Lung (tissue), 12 donors: ENCODE data around the gene SH2D3A. TPM values are rescaled to one million over a fixed set of nuclear protein-coding genes. Genes with fewer than 3 reads are reported as not detected.
"Not testable (repeated sequence)": the region's sequence is repeated elsewhere in the genome, so short reads cannot be mapped to it uniquely, and the experiment has no call there.

Experiments
- ATAC-seq: fragments of 200-7000 bp; cut with Tn5 transposase; one replicate; pipeline ENCODE4 v1.9.1; 2020; ENCODE audit warnings: moderate number of reproducible peaks; ENCODE audit not compliant: insufficient read depth, low FRiP score
- DNase-seq, 3 donors: peaks; one replicate each; pipeline ENCODE4 v3.0.0-alpha.2; 2013 to 2017
- H3K27ac ChIP-seq, 2 donors: one replicate each; pipeline ENCODE4 v1.5.1; 2013; ENCODE audit warnings: mild to moderate bottlenecking in 2 of 2, moderate library complexity in 2 of 2, control low read depth in 1 of 2, inconsistent platforms in 1 of 2, low read depth in 1 of 2, low read length in 1 of 2
- H3K27me3 ChIP-seq, 3 donors: one replicate each; pipeline ENCODE4 v1.5.1; 2013; ENCODE audit warnings: low read length in 2 of 3; ENCODE audit not compliant: control insufficient read depth in 3 of 3, insufficient read depth in 3 of 3
- H3K36me3 ChIP-seq, 4 donors: one replicate each; pipeline ENCODE4 v1.5.1; 2013; ENCODE audit warnings: low read length in 4 of 4, mild to moderate bottlenecking in 1 of 4, moderate library complexity in 1 of 4; ENCODE audit not compliant: control insufficient read depth in 4 of 4, insufficient read depth in 4 of 4
- H3K4me1 ChIP-seq, 5 donors: one replicate each; pipeline ENCODE4 v1.5.1; 2013; ENCODE audit warnings: low read length in 5 of 5, mild to moderate bottlenecking in 2 of 5, moderate library complexity in 1 of 5; ENCODE audit not compliant: control insufficient read depth in 5 of 5, insufficient read depth in 5 of 5
- H3K4me3 ChIP-seq: one replicate; pipeline ENCODE4 v1.5.1; 2013; ENCODE audit warnings: mild to moderate bottlenecking, control low read depth, moderate library complexity
- H3K9ac ChIP-seq, 2 donors: one replicate each; pipeline ENCODE4 v1.5.1; 2013; ENCODE audit warnings: low read length in 2 of 2, control low read depth in 1 of 2; ENCODE audit not compliant: insufficient read depth in 1 of 2
- H3K9me3 ChIP-seq, 4 donors: one replicate each; pipeline ENCODE4 v1.5.1; 2013; ENCODE audit warnings: low read length in 3 of 4, mild to moderate bottlenecking in 1 of 4, moderate library complexity in 1 of 4; ENCODE audit not compliant: control insufficient read depth in 4 of 4, insufficient read depth in 3 of 4
- CTCF ChIP-seq: IDR thresholded peaks from 2 replicates; pipeline ENCODE4 v1.5.1; 2012; ENCODE audit warnings: mild to moderate bottlenecking; ENCODE audit errors: control extremely low read depth, extremely low read depth
- WGBS, 2 donors: extraction: QIAGEN DNeasy Blood & Tissue Kit; methylation state at CpG; one replicate each; pipeline ENCODE4 v1.1.7; 2013; 5-methylcytosine and 5-hydroxymethylcytosine counted together
- polyA plus RNA-seq, 2 donors: library from polyadenylated mRNA; stranded (reverse); fragments of 200-250 nt; gene quantifications; one replicate each; pipeline ENCODE4 v1.2.1, GENCODE V29; 2013
- total RNA-seq, 2 donors: library from RNA; depleted of rRNA in 1 of 2; stranded (reverse); fragments of >200 nt in 1 of 2; gene quantifications; one replicate each; pipeline ENCODE4 v1.2.1, GENCODE V29; 2014 to 2021
- donor health status: control.
- donor health status: control.
- donor health status: Bipolar disorder and iron deficiency.
- donor health status: healthy.
- donor health status: DM: yes; HTN: yes; CAD: no.

Gene SH2D3A
- total and polyA plus RNA-seq, 4 donors: 16.6 to 30.6 (median 22.7) TPM

- DNase-seq: no peak
- ATAC-seq: no peak
- H3K36me3 ChIP-seq: no peaks in the 10 kb centered on the region
- no peak overlapping the region for H3K4me3 ChIP-seq
- no peak overlapping the region for H3K9ac ChIP-seq
- H3K9me3 ChIP-seq: no peaks in the 10 kb centered on the region
- H3K27ac ChIP-seq: no peak overlapping the region
- H3K27me3 ChIP-seq: no peaks in the 10 kb centered on the region
- H3K4me1 ChIP-seq: peaks cover 0 to 12% (median 0%) of the 10 kb centered on the region in 5 donors
- WGBS, 2 donors: 96 to 98% methylated on average over 2 of the region's 2 CpGs
- no peak for TF ChIP-seq CTCF
Observed at GRCh38 chr19:6777434-6777833, 10.2 kb upstream of the SH2D3A start.

GRCh38 chr19:6776999-6777398 lies 9.8 kb upstream of the SH2D3A start:
- no peak overlapping the region for H3K27ac ChIP-seq
- no peak overlapping the region for H3K4me3 ChIP-seq
- peaks cover 0 to 11% (median 0%) of the 10 kb centered on the region in 5 donors for H3K4me1 ChIP-seq
- H3K9ac ChIP-seq: no peak overlapping the region
- no peaks in the 10 kb centered on the region for H3K36me3 ChIP-seq
- no peak for TF ChIP-seq CTCF
- WGBS, 2 donors: 92 to 97% methylated on average over 4 of the region's 4 CpGs
- H3K9me3 ChIP-seq: no peaks in the 10 kb centered on the region
- DNase-seq (no peak), ATAC-seq (no peak)
- no peaks in the 10 kb centered on the region for H3K27me3 ChIP-seq

- not testable (repeated sequence) for H3K9me3 ChIP-seq, DNase-seq, H3K9ac ChIP-seq, H3K4me1 ChIP-seq, H3K36me3 ChIP-seq, H3K27me3 ChIP-seq, H3K27ac ChIP-seq, ATAC-seq, H3K4me3 ChIP-seq
Observed at GRCh38 chr19:6776045-6776444, 8.8 kb upstream of the SH2D3A start.

GRCh38 chr19:6774821-6775707 lies 7.8 kb upstream of the SH2D3A start:
- no peak overlapping the region for H3K9ac ChIP-seq
- peaks cover 0 to 7% (median 0%) of the 10 kb centered on the region in 5 donors for H3K4me1 ChIP-seq
- no peak for TF ChIP-seq CTCF
- no peaks in the 10 kb centered on the region for H3K9me3 ChIP-seq
- no peak overlapping the region for H3K4me3 ChIP-seq
- H3K36me3 ChIP-seq: no peaks in the 10 kb centered on the region
- 57 to 68% methylated on average over 11 of the region's 11 CpGs for WGBS, 2 donors
- ATAC-seq: no peak
- peak; percentile 67 to 87 (median 78) for DNase-seq
- H3K27ac ChIP-seq: no peak overlapping the region
- no peaks in the 10 kb centered on the region for H3K27me3 ChIP-seq
